H1 (cell line): Measurements from ENCODE around the gene DNAH10. TPM values are rescaled to one million over a fixed set of nuclear protein-coding genes. Genes with fewer than 3 reads are reported as not detected.

Experiments
- RAD21 ChIP-seq, 2 experiments: IDR thresholded peaks in 1 of 2; conservative IDR thresholded peaks in 1 of 2; 2 replicates each; pipeline ENCODE4 v1.6.1; 2011; ENCODE audit warnings: low read depth in 2 of 2, low read length in 2 of 2, improper control_type of control experiment in 1 of 2, inconsistent platforms in 1 of 2, mild to moderate bottlenecking in 1 of 2, moderate library complexity in 1 of 2
- polyA plus RNA-seq, 7 experiments: library from polyadenylated mRNA; depleted of rRNA in 3 of 7; stranded (reverse) in 5 of 7; unstranded in 2 of 7; fragments of >200 nt in 5 of 7; fragments of 200-250 nt in 2 of 7; gene quantifications; 1 replicate in 5 of 7; 2 replicates in 1 of 7; 4 replicates in 1 of 7; pipeline versions ENCODE4 v1.2.1 to v1.2.3, GENCODE V29; 2011 to 2013; ENCODE audit warnings: missing spikeins in 2 of 7, mixed read lengths in 2 of 7
- total RNA-seq: library from RNA; stranded (reverse); fragmentation: NEBNext Ultra II Directional; extraction: Animal tissue kit (Norgen Biotek cat#: 25700); gene quantifications from 2 replicates; pipeline ENCODE4 v1.2.1, GENCODE V29; 2021
- TF ChIP-seq, protein P1 (sequence below): fragments of 300-600 bp; sonication (generic); IDR thresholded peaks from 2 replicates; pipeline ENCODE4 v1.7.1; 2012; ENCODE audit warnings: low read length, moderate library complexity, mild to moderate bottlenecking, inconsistent platforms; ENCODE audit not compliant: insufficient replicate concordance
- TF ChIP-seq, protein P2 (sequence below), 3 experiments: IDR thresholded peaks; 1 replicate in 2 of 3; 2 replicates in 1 of 3; pipeline versions ENCODE4 v1.5.1 to v1.6.1; 2011; ENCODE audit warnings: low read length in 3 of 3, mild to moderate bottlenecking in 3 of 3, inconsistent platforms in 2 of 3, low read depth in 1 of 3, moderate library complexity in 1 of 3; ENCODE audit not compliant: insufficient read depth in 1 of 3; ENCODE audit errors: control extremely low read depth in 1 of 3

DNAH10 gene
- total and polyA plus RNA-seq, 2 of the 8 experiments (the other 6 are each of a cell fraction or from before 2014, with no cell fraction given) = 0.02 to 0.24 TPM

DNA sequence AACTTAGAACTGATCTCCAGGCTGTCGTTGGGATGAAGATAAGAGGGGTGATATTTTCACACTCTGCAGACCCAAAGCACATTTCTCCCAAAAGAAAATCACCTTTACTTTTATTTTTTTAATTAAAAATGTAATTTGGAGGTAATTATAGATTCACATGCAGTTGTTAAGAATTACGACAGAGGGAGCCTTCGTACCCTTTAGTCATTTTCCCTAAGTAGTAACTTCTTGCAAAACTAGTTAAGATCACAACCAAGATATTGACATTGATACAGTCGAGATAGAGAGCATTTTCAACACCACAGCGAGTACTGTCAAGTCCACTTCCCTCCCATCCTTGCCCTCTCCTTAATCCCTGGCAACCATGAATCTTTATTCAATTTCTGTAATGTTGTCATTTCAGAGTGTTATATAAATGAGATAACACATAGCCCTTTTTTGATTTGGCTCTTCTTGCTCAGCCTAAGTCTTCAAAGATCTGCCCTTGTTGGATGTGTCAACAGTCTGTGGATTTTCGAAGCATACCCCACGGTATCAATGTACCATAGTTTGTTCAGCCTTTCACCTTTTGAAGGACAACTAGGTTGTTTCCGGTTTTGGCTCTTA lies 39.6 kb downstream of the DNAH10 start (continued):
- TF ChIP-seq, protein P1, sequence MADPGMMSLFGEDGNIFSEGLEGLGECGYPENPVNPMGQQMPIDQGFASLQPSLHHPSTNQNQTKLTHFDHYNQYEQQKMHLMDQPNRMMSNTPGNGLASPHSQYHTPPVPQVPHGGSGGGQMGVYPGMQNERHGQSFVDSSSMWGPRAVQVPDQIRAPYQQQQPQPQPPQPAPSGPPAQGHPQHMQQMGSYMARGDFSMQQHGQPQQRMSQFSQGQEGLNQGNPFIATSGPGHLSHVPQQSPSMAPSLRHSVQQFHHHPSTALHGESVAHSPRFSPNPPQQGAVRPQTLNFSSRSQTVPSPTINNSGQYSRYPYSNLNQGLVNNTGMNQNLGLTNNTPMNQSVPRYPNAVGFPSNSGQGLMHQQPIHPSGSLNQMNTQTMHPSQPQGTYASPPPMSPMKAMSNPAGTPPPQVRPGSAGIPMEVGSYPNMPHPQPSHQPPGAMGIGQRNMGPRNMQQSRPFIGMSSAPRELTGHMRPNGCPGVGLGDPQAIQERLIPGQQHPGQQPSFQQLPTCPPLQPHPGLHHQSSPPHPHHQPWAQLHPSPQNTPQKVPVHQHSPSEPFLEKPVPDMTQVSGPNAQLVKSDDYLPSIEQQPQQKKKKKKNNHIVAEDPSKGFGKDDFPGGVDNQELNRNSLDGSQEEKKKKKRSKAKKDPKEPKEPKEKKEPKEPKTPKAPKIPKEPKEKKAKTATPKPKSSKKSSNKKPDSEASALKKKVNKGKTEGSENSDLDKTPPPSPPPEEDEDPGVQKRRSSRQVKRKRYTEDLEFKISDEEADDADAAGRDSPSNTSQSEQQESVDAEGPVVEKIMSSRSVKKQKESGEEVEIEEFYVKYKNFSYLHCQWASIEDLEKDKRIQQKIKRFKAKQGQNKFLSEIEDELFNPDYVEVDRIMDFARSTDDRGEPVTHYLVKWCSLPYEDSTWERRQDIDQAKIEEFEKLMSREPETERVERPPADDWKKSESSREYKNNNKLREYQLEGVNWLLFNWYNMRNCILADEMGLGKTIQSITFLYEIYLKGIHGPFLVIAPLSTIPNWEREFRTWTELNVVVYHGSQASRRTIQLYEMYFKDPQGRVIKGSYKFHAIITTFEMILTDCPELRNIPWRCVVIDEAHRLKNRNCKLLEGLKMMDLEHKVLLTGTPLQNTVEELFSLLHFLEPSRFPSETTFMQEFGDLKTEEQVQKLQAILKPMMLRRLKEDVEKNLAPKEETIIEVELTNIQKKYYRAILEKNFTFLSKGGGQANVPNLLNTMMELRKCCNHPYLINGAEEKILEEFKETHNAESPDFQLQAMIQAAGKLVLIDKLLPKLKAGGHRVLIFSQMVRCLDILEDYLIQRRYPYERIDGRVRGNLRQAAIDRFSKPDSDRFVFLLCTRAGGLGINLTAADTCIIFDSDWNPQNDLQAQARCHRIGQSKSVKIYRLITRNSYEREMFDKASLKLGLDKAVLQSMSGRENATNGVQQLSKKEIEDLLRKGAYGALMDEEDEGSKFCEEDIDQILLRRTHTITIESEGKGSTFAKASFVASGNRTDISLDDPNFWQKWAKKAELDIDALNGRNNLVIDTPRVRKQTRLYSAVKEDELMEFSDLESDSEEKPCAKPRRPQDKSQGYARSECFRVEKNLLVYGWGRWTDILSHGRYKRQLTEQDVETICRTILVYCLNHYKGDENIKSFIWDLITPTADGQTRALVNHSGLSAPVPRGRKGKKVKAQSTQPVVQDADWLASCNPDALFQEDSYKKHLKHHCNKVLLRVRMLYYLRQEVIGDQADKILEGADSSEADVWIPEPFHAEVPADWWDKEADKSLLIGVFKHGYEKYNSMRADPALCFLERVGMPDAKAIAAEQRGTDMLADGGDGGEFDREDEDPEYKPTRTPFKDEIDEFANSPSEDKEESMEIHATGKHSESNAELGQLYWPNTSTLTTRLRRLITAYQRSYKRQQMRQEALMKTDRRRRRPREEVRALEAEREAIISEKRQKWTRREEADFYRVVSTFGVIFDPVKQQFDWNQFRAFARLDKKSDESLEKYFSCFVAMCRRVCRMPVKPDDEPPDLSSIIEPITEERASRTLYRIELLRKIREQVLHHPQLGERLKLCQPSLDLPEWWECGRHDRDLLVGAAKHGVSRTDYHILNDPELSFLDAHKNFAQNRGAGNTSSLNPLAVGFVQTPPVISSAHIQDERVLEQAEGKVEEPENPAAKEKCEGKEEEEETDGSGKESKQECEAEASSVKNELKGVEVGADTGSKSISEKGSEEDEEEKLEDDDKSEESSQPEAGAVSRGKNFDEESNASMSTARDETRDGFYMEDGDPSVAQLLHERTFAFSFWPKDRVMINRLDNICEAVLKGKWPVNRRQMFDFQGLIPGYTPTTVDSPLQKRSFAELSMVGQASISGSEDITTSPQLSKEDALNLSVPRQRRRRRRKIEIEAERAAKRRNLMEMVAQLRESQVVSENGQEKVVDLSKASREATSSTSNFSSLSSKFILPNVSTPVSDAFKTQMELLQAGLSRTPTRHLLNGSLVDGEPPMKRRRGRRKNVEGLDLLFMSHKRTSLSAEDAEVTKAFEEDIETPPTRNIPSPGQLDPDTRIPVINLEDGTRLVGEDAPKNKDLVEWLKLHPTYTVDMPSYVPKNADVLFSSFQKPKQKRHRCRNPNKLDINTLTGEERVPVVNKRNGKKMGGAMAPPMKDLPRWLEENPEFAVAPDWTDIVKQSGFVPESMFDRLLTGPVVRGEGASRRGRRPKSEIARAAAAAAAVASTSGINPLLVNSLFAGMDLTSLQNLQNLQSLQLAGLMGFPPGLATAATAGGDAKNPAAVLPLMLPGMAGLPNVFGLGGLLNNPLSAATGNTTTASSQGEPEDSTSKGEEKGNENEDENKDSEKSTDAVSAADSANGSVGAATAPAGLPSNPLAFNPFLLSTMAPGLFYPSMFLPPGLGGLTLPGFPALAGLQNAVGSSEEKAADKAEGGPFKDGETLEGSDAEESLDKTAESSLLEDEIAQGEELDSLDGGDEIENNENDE = no peak
- TF ChIP-seq RAD21 (IDR thresholded peaks at IDR 0.05 in 1 of 2, conservative IDR thresholded peaks at IDR 0.05 in 1 of 2; ENCODE audit: low read depth in 2 of 2, low read length in 2 of 2) = peak; percentile 30 to 35; a peak in 2 of 4 replicates
- TF ChIP-seq, protein P2, sequence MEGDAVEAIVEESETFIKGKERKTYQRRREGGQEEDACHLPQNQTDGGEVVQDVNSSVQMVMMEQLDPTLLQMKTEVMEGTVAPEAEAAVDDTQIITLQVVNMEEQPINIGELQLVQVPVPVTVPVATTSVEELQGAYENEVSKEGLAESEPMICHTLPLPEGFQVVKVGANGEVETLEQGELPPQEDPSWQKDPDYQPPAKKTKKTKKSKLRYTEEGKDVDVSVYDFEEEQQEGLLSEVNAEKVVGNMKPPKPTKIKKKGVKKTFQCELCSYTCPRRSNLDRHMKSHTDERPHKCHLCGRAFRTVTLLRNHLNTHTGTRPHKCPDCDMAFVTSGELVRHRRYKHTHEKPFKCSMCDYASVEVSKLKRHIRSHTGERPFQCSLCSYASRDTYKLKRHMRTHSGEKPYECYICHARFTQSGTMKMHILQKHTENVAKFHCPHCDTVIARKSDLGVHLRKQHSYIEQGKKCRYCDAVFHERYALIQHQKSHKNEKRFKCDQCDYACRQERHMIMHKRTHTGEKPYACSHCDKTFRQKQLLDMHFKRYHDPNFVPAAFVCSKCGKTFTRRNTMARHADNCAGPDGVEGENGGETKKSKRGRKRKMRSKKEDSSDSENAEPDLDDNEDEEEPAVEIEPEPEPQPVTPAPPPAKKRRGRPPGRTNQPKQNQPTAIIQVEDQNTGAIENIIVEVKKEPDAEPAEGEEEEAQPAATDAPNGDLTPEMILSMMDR (IDR thresholded peaks at IDR 0.05; ENCODE audit: control extremely low read depth in 1 of 3, insufficient read depth in 1 of 3, low read depth in 1 of 3, low read length in 3 of 3) = peak in 2 of 3 experiments; percentile 14 to 31; a peak in 2 of 4 replicates
